Activated naive CD4-positive, alpha-beta T cell treated with anti-CD3 and anti-CD28 coated beads, Interleukin-2, amount 10 ng/mL, durations not matched to agents 7 days and 5 days (primary cell): ENCODE results near the gene CCDC197.

ENCODE experiments used
- CTCF ChIA-PET: fragments of 350-600 bp; sonication (Branson Sonifier 250); formaldehyde crosslinking; loops from one replicate; lab custom pipeline; 2021; ENCODE audit warnings: antibody characterized with exemption; lab: Charles Lee
- DNase-seq: peaks from one replicate; pipeline ENCODE4 v3.0.0-alpha.2; 2020
- H3K27ac Mint-ChIP-seq: one replicate; pipeline ENCODE4 v1.8.0; 2021; ENCODE audit warnings: mild to moderate bottlenecking, moderate library complexity, mixed read lengths
- H3K27me3 Mint-ChIP-seq: one replicate; pipeline ENCODE4 v1.8.0; 2021; ENCODE audit warnings: mild to moderate bottlenecking, mixed read lengths
- H3K36me3 Mint-ChIP-seq: one replicate; pipeline ENCODE4 v1.8.0; 2021; ENCODE audit warnings: mixed read lengths
- H3K4me1 Mint-ChIP-seq: one replicate; pipeline ENCODE4 v1.8.0; 2021; ENCODE audit warnings: mixed read lengths
- H3K4me3 Mint-ChIP-seq: one replicate; pipeline ENCODE4 v1.8.0; 2021; ENCODE audit warnings: mild to moderate bottlenecking, moderate library complexity, mixed read lengths
- H3K9me3 Mint-ChIP-seq: one replicate; pipeline ENCODE4 v1.8.0; 2021; ENCODE audit warnings: mixed read lengths

The CCDC197 gene

DNA sequence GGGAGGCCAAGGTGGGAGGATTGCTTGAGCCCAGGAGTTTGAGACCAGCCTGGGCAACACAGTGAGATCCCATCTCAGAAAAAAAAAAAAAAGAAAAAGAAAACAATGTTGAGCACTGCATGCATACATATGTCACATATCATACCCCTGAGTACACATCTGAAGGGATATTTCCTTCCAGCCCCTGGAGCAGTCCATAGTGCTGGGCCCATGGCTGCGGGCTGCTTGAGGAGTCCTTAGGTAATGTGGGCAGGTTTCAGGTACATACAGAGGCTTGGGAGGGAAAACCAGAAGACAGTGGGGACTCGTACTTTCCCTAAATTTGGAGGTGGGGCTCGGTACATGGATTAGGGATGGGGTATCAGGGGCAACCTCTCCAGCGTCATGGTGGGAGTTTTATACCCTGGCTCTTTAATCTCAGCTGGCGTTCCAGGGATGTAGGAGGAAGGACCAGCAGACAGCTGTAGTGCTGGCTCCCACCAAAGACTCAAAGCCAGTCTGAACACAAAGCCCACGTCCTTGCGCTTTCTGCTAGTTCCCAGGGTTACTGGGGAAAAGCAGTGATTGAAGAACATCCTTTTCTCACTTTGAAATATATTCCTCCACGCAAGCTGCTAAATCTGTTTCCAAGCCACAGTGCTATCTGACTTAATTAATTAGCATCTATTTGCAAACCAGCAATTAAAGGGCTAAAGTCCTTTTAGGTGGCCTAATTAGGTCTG, 34.2 kb downstream of the CCDC197 start:
- Mint-ChIP-seq H3K9me3 (no peaks in the 10 kb centered on the region), H3K27me3 (peaks cover 5% of the 10 kb centered on the region), H3K4me3 (no peak overlapping the region), H3K4me1 (peaks cover 26% of the 10 kb centered on the region), H3K36me3 (peaks cover 2% of the 10 kb centered on the region), H3K27ac (no peak overlapping the region)
- CTCF ChIA-PET = interaction anchor here (1.2 to 9.1 kb wide), 3 partner anchors 92 to 149 kb away, joined by 4 to 153 read pairs (median 10); no protein-coding TSS in a partner anchor
- no peak for DNase-seq

DNA sequence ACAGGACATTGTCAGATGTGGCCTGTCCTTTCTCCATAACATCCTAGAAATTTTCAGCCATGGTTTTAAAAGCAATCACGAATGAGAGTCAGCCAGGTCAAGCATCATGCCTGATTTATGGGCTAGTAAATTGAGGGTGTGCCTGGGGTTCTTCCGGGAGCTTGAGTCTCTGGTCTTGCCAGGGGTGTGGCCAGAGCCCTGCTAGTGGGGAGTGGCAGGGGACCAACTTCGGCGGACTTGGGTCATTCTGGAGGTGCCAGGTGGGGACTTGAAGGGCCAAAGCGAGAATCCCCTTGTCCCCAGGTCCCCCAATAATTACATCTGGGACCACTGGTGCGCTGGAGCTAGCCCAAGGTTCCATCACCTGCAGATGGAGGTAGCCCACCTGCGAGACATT, 34.8 kb downstream of the CCDC197 start:
- Mint-ChIP-seq H3K27ac (no peak overlapping the region), H3K27me3 (peaks cover 10% of the 10 kb centered on the region)
- CTCF ChIA-PET = interaction anchor here (1.2 to 9.1 kb wide), 4 partner anchors 50 to 149 kb away, joined by 4 to 153 read pairs (median 7); no protein-coding TSS in a partner anchor

DNA sequence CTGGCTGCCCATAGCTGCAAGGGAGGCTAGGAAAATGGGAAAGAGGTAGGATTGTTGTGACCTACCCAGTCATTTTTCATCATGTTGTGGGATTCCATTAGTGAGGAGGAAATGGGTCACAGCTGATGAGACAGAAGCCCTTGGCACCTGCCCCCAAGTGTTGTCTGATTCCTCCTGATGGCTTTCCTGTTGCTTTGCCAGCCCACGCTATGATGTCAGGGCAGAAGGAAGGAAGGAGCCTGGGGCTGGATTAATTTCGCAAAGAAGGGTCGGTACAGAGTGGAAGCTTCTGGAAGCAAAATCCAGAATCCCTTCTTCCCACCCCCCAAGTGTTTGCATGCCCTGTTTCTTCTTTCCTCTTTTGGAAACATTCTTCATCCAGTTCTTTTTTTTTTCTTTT, 37.8 kb downstream of the CCDC197 start:
- Mint-ChIP-seq H3K36me3 (no peaks in the 10 kb centered on the region), H3K4me1 (peaks cover 8% of the 10 kb centered on the region), H3K4me3 (no peak overlapping the region), H3K27ac (no peak overlapping the region), H3K9me3 (no peaks in the 10 kb centered on the region), H3K27me3 (peaks cover 10% of the 10 kb centered on the region)
- CTCF ChIA-PET = interaction anchor here (0.6 to 9.1 kb wide), 14 partner anchors 11 to 146 kb away, joined by 3 to 153 read pairs (median 18); partner anchors contain the start of genes IFI27L2 and OTUB2
- DNase-seq = no peak

More for the DNA sequence above, 34.8 kb downstream of the CCDC197 start:
- Mint-ChIP-seq H3K4me1 (peaks cover 31% of the 10 kb centered on the region), H3K9me3 (no peaks in the 10 kb centered on the region), H3K4me3 (no peak overlapping the region), H3K36me3 (peaks cover 2% of the 10 kb centered on the region)
- DNase-seq = no peak

DNA sequence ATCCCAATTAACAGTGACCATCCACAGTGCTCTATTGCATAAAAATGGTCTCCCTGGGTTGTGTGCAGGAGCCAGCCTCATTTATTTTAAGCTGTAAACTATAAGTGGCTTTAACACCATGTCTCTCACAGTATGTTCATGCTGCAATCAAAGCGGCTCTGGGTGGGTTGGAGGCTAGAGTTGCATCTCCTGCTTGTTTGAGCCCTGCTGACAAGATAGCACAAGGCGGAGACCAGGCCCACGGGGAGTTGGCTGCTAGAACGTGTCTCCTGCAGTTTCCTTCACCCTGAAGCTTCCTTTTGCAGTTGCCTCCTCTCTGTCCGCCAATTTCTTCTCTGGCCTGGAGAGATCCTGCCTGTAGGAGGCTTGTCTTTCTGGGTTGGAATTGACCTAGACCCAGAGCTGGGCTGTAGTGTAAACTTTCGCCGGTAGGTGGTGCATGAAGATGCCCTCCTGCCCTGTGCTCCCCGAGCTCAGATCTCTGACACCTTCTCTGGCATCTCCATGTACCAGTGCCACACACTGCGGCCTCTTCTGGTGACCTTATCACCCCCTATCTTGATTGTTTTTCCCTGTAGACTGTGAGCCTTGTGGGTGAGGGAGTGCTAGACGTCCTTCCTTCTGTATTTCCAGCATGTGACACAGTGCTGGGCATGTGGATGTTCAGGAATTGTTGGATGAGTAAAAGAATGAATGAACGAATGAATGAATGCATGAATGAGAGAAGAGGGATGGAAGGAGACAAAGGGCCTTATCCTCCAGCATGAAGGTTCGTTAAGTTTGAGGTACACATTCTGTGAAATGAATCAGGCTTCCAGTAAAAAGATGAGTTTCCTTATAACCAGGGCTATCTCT, 39.4 kb downstream of the CCDC197 start:
- CTCF ChIA-PET = interaction anchor here (0.6 to 9.1 kb wide), 30 partner anchors 9 to 450 kb away, joined by 3 to 153 read pairs (median 6); partner anchors contain the start of genes IFI27, IFI27L2, OTUB2 and PPP4R4
- Mint-ChIP-seq H3K9me3 (no peaks in the 10 kb centered on the region), H3K27ac (no peak overlapping the region), H3K36me3 (no peaks in the 10 kb centered on the region), H3K27me3 (peaks cover 10% of the 10 kb centered on the region), H3K4me1 (peaks cover 5% of the 10 kb centered on the region), H3K4me3 (no peak overlapping the region)
- peak; percentile 88 for DNase-seq

DNA sequence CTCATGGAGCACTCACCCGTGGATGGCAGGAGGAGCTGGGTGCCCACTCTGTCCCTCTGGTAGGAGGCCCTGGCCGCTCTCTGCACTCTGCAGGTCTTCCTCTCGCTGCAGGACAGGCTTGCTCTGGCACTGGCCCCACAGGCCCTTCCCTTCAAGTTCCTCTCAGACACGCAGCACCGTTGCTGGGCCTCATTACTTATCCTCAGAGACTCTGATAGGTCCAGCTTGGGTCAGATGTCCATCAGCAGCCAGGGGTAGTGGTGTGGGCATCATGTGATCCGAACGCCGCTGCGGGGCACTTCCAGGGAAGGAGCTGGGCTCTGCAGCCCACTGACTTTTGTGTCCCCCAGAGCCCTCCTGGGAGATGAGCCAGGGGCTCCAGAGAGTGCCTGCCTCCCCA, 40.9 kb downstream of the CCDC197 start:
- Mint-ChIP-seq H3K4me3 (no peak overlapping the region), H3K36me3 (no peaks in the 10 kb centered on the region), H3K4me1 (peaks cover 5% of the 10 kb centered on the region), H3K27ac (no peak overlapping the region), H3K27me3 (peaks cover 10% of the 10 kb centered on the region), H3K9me3 (no peaks in the 10 kb centered on the region)
- CTCF ChIA-PET = interaction anchor here (0.8 to 9.1 kb wide), 7 partner anchors 8 to 102 kb away, joined by 3 to 153 read pairs (median 24); partner anchors contain the start of gene IFI27L2
- DNase-seq = no peak

DNA sequence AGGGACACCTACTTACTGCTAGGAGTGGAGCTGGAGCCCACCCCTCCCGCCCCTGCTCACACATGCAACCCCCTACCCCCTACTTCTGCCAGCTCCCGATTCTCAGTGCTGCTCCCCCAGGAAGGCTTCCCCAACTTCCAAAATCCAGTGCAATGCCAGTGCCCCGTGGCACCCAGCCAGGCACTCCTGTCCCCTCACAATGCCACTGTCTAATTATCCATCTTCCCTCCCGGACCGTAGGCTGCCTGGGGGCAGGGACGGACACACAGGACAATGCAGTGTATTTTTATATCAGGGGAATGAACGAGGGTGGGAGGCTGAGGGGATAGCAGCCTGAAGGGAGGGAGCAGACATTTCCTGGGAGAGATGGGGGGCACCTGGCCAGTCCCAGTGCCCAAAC, 41.4 kb downstream of the CCDC197 start:
- Mint-ChIP-seq H3K9me3 (no peaks in the 10 kb centered on the region), H3K4me3 (no peak overlapping the region), H3K4me1 (peaks cover 5% of the 10 kb centered on the region), H3K27me3 (peaks cover 10% of the 10 kb centered on the region), H3K27ac (no peak overlapping the region), H3K36me3 (no peaks in the 10 kb centered on the region)
- no peak for DNase-seq
- CTCF ChIA-PET = interaction anchor here (3.7 to 9.1 kb wide), 5 partner anchors 8 to 101 kb away, joined by 10 to 153 read pairs (median 39); partner anchors contain the start of gene IFI27L2

GRCh38 chr14:94038921-94039629, 42.0 kb downstream of the CCDC197 start:
- no peaks in the 10 kb centered on the region for H3K36me3 Mint-ChIP-seq
- no peak for DNase-seq
- CTCF ChIA-PET = interaction anchor here (0.7 to 9.1 kb wide), 4 partner anchors 19 to 101 kb away, joined by 3 to 153 read pairs (median 45); partner anchors contain the start of gene IFI27L2
- no peaks in the 10 kb centered on the region for H3K9me3 Mint-ChIP-seq
- peaks cover 5% of the 10 kb centered on the region for H3K4me1 Mint-ChIP-seq
- no peak overlapping the region for H3K27ac Mint-ChIP-seq
- H3K4me3 Mint-ChIP-seq = no peak overlapping the region
- peaks cover 10% of the 10 kb centered on the region for H3K27me3 Mint-ChIP-seq

DNA sequence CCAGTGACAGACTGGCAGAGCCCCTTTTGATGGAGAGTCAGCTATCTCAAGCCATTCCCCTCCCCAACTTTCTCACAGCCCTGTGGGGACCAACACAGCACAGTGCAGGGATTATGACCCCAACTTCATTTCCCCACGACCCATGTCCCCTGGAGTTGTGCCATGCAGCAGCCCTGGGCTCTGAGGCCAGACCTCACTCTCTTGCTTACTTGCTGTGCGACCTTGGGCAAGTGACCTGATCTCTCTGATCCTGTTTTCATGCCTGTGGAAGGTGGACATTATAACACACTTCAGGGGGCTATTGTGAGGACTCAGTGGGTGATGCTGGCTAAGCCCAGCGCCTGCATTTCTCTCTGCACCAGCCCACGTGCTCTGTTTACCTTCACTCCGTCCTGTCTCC, 43.1 kb downstream of the CCDC197 start:
- no peaks in the 10 kb centered on the region for H3K9me3 Mint-ChIP-seq
- H3K27ac Mint-ChIP-seq = peak overlapping the region; percentile 63
- H3K36me3 Mint-ChIP-seq = peaks cover 3% of the 10 kb centered on the region
- no peak for DNase-seq
- peaks cover 10% of the 10 kb centered on the region for H3K27me3 Mint-ChIP-seq
- H3K4me3 Mint-ChIP-seq = no peak overlapping the region
- H3K4me1 Mint-ChIP-seq = peaks cover 5% of the 10 kb centered on the region
- CTCF ChIA-PET = interaction anchor here (9.1 kb wide), 1 partner anchor 100 kb away, joined by 153 read pairs; no protein-coding TSS in a partner anchor

GRCh38 chr14:94040796-94041195, 43.7 kb downstream of the CCDC197 start:
- CTCF ChIA-PET = no interaction called here

GRCh38 chr14:94041551-94042346, 44.6 kb downstream of the CCDC197 start:
- Mint-ChIP-seq H3K27me3 (peaks cover under 1% of the 10 kb centered on the region), H3K9me3 (no peaks in the 10 kb centered on the region), H3K36me3 (peaks cover 10% of the 10 kb centered on the region), H3K4me1 (peaks cover 2% of the 10 kb centered on the region), H3K4me3 (no peak overlapping the region), H3K27ac (no peak overlapping the region)
- CTCF ChIA-PET = no interaction called here
- no peak for DNase-seq

More at GRCh38 chr14:94040796-94041195, 43.7 kb downstream of the CCDC197 start:
- Mint-ChIP-seq H3K36me3 (peaks cover 8% of the 10 kb centered on the region), H3K4me1 (peaks cover 5% of the 10 kb centered on the region), H3K9me3 (no peaks in the 10 kb centered on the region), H3K27me3 (peaks cover 6% of the 10 kb centered on the region), H3K4me3 (no peak overlapping the region), H3K27ac (peak overlapping the region; percentile 63)
- no peak for DNase-seq

- CTCF ChIA-PET = no interaction called here
- DNase-seq = no peak
- H3K9me3 Mint-ChIP-seq = no peaks in the 10 kb centered on the region
- H3K36me3 Mint-ChIP-seq = peaks cover 12% of the 10 kb centered on the region
- H3K27ac Mint-ChIP-seq = no peak overlapping the region
- H3K27me3 Mint-ChIP-seq = no peaks in the 10 kb centered on the region
- H3K4me1 Mint-ChIP-seq = no peaks in the 10 kb centered on the region
- H3K4me3 Mint-ChIP-seq = no peak overlapping the region
Observed at GRCh38 chr14:94042433-94043091, 45.5 kb downstream of the CCDC197 start.

GRCh38 chr14:94043111-94043755, 46.1 kb downstream of the CCDC197 start:
- no peak overlapping the region for H3K27ac Mint-ChIP-seq

More at GRCh38 chr14:94043111-94043755, 46.1 kb downstream of the CCDC197 start:
- no peaks in the 10 kb centered on the region for H3K27me3 Mint-ChIP-seq
- H3K4me3 Mint-ChIP-seq = no peak overlapping the region
- CTCF ChIA-PET = no interaction called here
- H3K36me3 Mint-ChIP-seq = peaks cover 18% of the 10 kb centered on the region
- no peaks in the 10 kb centered on the region for H3K9me3 Mint-ChIP-seq
- DNase-seq = no peak
- no peaks in the 10 kb centered on the region for H3K4me1 Mint-ChIP-seq
